Measurements from ENCODE around the gene ZNF780A.

DNA sequence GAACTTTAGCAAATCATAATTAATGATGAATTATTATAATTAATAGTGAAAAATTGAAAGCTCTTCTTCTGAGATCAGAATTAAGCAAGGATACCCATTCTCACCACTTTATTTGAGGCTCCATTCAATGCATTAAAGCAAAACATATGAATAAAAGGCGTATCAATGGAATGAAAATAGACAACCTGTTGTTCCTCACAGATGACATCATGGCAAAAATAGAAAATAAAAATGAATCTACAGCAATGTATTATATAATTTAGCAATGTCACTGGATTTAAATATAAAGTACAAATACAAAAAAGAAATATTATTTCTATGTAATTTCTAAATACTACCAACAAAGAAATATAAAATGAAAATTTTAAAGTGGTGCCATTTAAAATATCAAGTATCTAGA is 11.1 kb upstream of the ZNF780A start:
- TF ChIP-seq POLR2AphosphoS5 (IDR thresholded peaks at IDR 0.05; ENCODE audit: low read depth): no peak
- no peak for TF ChIP-seq EZH2 (IDR thresholded peaks at IDR 0.05; ENCODE audit: low read depth, unreplicated experiment)
- TF ChIP-seq, protein P1, sequence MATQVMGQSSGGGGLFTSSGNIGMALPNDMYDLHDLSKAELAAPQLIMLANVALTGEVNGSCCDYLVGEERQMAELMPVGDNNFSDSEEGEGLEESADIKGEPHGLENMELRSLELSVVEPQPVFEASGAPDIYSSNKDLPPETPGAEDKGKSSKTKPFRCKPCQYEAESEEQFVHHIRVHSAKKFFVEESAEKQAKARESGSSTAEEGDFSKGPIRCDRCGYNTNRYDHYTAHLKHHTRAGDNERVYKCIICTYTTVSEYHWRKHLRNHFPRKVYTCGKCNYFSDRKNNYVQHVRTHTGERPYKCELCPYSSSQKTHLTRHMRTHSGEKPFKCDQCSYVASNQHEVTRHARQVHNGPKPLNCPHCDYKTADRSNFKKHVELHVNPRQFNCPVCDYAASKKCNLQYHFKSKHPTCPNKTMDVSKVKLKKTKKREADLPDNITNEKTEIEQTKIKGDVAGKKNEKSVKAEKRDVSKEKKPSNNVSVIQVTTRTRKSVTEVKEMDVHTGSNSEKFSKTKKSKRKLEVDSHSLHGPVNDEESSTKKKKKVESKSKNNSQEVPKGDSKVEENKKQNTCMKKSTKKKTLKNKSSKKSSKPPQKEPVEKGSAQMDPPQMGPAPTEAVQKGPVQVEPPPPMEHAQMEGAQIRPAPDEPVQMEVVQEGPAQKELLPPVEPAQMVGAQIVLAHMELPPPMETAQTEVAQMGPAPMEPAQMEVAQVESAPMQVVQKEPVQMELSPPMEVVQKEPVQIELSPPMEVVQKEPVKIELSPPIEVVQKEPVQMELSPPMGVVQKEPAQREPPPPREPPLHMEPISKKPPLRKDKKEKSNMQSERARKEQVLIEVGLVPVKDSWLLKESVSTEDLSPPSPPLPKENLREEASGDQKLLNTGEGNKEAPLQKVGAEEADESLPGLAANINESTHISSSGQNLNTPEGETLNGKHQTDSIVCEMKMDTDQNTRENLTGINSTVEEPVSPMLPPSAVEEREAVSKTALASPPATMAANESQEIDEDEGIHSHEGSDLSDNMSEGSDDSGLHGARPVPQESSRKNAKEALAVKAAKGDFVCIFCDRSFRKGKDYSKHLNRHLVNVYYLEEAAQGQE (IDR thresholded peaks at IDR 0.05; ENCODE audit: unreplicated experiment): no peak
- no peak for TF ChIP-seq CTCF (conservative IDR thresholded peaks at IDR 0.05; ENCODE audit: low read depth in 2 of 2)
- no peak for TF ChIP-seq JUNB (IDR thresholded peaks at IDR 0.05; ENCODE audit: unreplicated experiment)
- no peak for TF ChIP-seq EZH2phosphoT487 (IDR thresholded peaks at IDR 0.05; ENCODE audit: unreplicated experiment)
- TF ChIP-seq STAT1 (IDR thresholded peaks at IDR 0.05; ENCODE audit: unreplicated experiment): no peak
- no peak for TF ChIP-seq CREB1 (CRISPR knock-in tag; IDR thresholded peaks at IDR 0.05; ENCODE audit: low read depth)
